IMR-90 (cell line): ENCODE data around the gene HK3. TPM values are rescaled to one million over a fixed set of nuclear protein-coding genes. Genes with fewer than 3 reads are reported as not detected.

ENCODE experiments used
- ATAC-seq: fragments of 200-7000 bp; cut with Tn5 transposase; 2 replicates; pipeline ENCODE4 v1.9.1; 2020; ENCODE audit warnings: low read depth, mild to moderate bottlenecking, moderate library complexity
- BruUV-seq: library from RNA; stranded (reverse); fragments of 400-500 nt; replicated peaks from 2 replicates; lab custom pipeline; 2021; lab: Mats Ljungman, UMichigan
- CTCF ChIA-PET: fragments of 300-600 bp; formaldehyde crosslinking; extraction: SDS; loops from one replicate; lab custom pipeline; 2021; ENCODE audit warnings: antibody characterized with exemption; lab: Yijun Ruan, JAX
- POLR2A ChIA-PET: fragments of 300-600 bp; sonication (Branson Sonifier 250); formaldehyde crosslinking; loops from one replicate; lab custom pipeline; 2022; ENCODE audit warnings: antibody characterized with exemption; ENCODE audit not compliant: unreplicated experiment; lab: Charles Lee
- DNase-seq: peaks from one replicate; pipeline ENCODE4 v3.0.0; 2013
- H2AFZ ChIP-seq: replicated peaks from 2 replicates; pipeline ENCODE3; 2013; ENCODE audit warnings: low read length, mild to moderate bottlenecking; ENCODE audit not compliant: poor library complexity
- H2AK5ac ChIP-seq: 2 replicates; pipeline ENCODE4 v1.6.1; 2013; ENCODE audit warnings: low read depth, low read length, inconsistent platforms
- H2AK9ac ChIP-seq: replicated peaks from 2 replicates; pipeline ENCODE3; 2013; ENCODE audit warnings: mild to moderate bottlenecking, low read depth, low read length, moderate library complexity; ENCODE audit not compliant: poor library complexity
- H2BK120ac ChIP-seq: 2 replicates; pipeline ENCODE4 v1.6.1; 2013; ENCODE audit warnings: low read depth, low read length, inconsistent platforms
- H2BK15ac ChIP-seq: 3 replicates; pipeline ENCODE4 v1.6.1; 2013; ENCODE audit warnings: low read depth, low read length, inconsistent platforms
- H2BK20ac ChIP-seq: 2 replicates; pipeline ENCODE4 v1.6.1; 2013; ENCODE audit warnings: low read depth, mild to moderate bottlenecking, inconsistent platforms, low read length, moderate library complexity
- H2BK5ac ChIP-seq: 2 replicates; pipeline ENCODE4 v1.6.1; 2013; ENCODE audit warnings: mild to moderate bottlenecking, low read depth, low read length, inconsistent platforms; ENCODE audit not compliant: poor library complexity, severe bottlenecking
- H3K14ac ChIP-seq: replicated peaks from 2 replicates; pipeline ENCODE4 v1.6.1; 2013; ENCODE audit warnings: low read depth, low read length, inconsistent platforms
- H3K18ac ChIP-seq: 2 replicates; pipeline ENCODE4 v1.6.1; 2013; ENCODE audit warnings: low read depth, low read length, control low read depth
- H3K23ac ChIP-seq: 2 replicates; pipeline ENCODE4 v1.6.1; 2013; ENCODE audit warnings: low read depth, low read length, inconsistent platforms
- H3K27ac ChIP-seq: 2 replicates; pipeline ENCODE4 v1.5.1; 2013; ENCODE audit warnings: mild to moderate bottlenecking, control low read depth, low read length; ENCODE audit not compliant: insufficient read depth
- H3K27me3 ChIP-seq: 2 replicates; pipeline ENCODE4 v1.6.1; 2013; ENCODE audit warnings: low read length; ENCODE audit not compliant: control insufficient read depth, insufficient read depth
- H3K36me3 ChIP-seq: 2 replicates; pipeline ENCODE4 v1.6.1; 2013; ENCODE audit warnings: low read length, mixed read lengths; ENCODE audit not compliant: control insufficient read depth, insufficient read depth
- H3K4ac ChIP-seq: 2 replicates; pipeline ENCODE4 v1.6.1; 2013; ENCODE audit warnings: low read depth, low read length, inconsistent platforms
- H3K4me1 ChIP-seq: 2 replicates; pipeline ENCODE4 v1.6.1; 2013; ENCODE audit warnings: low read length, mixed read lengths; ENCODE audit not compliant: control insufficient read depth, insufficient read depth
- H3K4me2 ChIP-seq: 2 replicates; pipeline ENCODE4 v1.6.1; 2013; ENCODE audit warnings: low read depth, mild to moderate bottlenecking, control low read depth, low read length, moderate library complexity
- H3K4me3 ChIP-seq: 2 replicates; pipeline ENCODE4 v1.5.1; 2013; ENCODE audit warnings: low read depth, mild to moderate bottlenecking, control low read depth, low read length, moderate library complexity; ENCODE audit not compliant: insufficient read depth
- H3K56ac ChIP-seq: 2 replicates; pipeline ENCODE4 v1.6.1; 2013; ENCODE audit warnings: low read length, inconsistent platforms; ENCODE audit not compliant: insufficient read depth; ENCODE audit errors: extremely low read depth
- H3K79me1 ChIP-seq, 2 experiments: 2 replicates each; pipeline ENCODE4 v1.6.1; 2013; ENCODE audit warnings: low read length in 2 of 2, inconsistent platforms in 1 of 2, low read depth in 1 of 2
- H3K9ac ChIP-seq: 2 replicates; pipeline ENCODE4 v1.6.1; 2013; ENCODE audit warnings: low read depth, low read length, control low read depth
- H3K9me1 ChIP-seq: 2 replicates; pipeline ENCODE4 v1.6.1; 2013; ENCODE audit warnings: low read length, inconsistent platforms; ENCODE audit not compliant: insufficient read depth
- H3K9me3 ChIP-seq: 2 replicates; pipeline ENCODE4 v1.6.1; 2013; ENCODE audit warnings: low read length; ENCODE audit not compliant: control insufficient read depth, insufficient read depth
- H4K20me1 ChIP-seq: 2 replicates; pipeline ENCODE4 v1.6.1; 2013; ENCODE audit warnings: low read length, inconsistent platforms; ENCODE audit not compliant: insufficient read depth
- H4K5ac ChIP-seq: 2 replicates; pipeline ENCODE4 v1.6.1; 2013; ENCODE audit warnings: mild to moderate bottlenecking, low read depth, low read length, control low read depth
- H4K8ac ChIP-seq, 2 experiments: 2 replicates each; pipeline ENCODE4 v1.6.1; 2013; ENCODE audit warnings: low read depth in 2 of 2, low read length in 2 of 2, control low read depth in 1 of 2, inconsistent platforms in 1 of 2
- H4K91ac ChIP-seq: 2 replicates; pipeline ENCODE4 v1.6.1; 2013; ENCODE audit warnings: low read depth, low read length, inconsistent platforms; ENCODE audit not compliant: insufficient read depth
- BHLHE40 ChIP-seq: fragments of 150-350 bp; IDR thresholded peaks from 2 replicates; pipeline ENCODE4 v1.6.1; 2016; ENCODE audit warnings: mild to moderate bottlenecking, low read depth, low read length
- CEBPB ChIP-seq: IDR thresholded peaks from 2 replicates; pipeline ENCODE4 v1.6.1; 2012; ENCODE audit warnings: low read depth, low read length, improper control_type of control experiment
- CHD1 ChIP-seq: IDR thresholded peaks from 2 replicates; pipeline ENCODE4 v1.6.1; 2012; ENCODE audit warnings: low read depth, low read length, improper control_type of control experiment
- FOS ChIP-seq: fragments of 150-350 bp; IDR thresholded peaks from 2 replicates; pipeline ENCODE4 v1.6.1; 2016; ENCODE audit warnings: low read depth, low read length
- MAFK ChIP-seq: IDR thresholded peaks from 2 replicates; pipeline ENCODE4 v1.6.1; 2012; ENCODE audit warnings: low read depth, low read length, improper control_type of control experiment
- MAZ ChIP-seq: IDR thresholded peaks from 2 replicates; pipeline ENCODE4 v1.6.1; 2012; ENCODE audit warnings: low read depth, mild to moderate bottlenecking, low read length, improper control_type of control experiment, moderate library complexity, borderline replicate concordance
- MXI1 ChIP-seq: IDR thresholded peaks from 2 replicates; pipeline ENCODE4 v1.6.1; 2012; ENCODE audit warnings: low read depth, mild to moderate bottlenecking, low read length, moderate library complexity, borderline replicate concordance
- NFE2L2 ChIP-seq: fragments of 150-350 bp; IDR thresholded peaks from 2 replicates; pipeline ENCODE4 v1.6.1; 2016; ENCODE audit warnings: low read depth, mild to moderate bottlenecking, low read length
- POLR2A ChIP-seq: IDR thresholded peaks from 2 replicates; pipeline ENCODE4 v1.6.1; 2012; ENCODE audit warnings: mild to moderate bottlenecking, low read depth, low read length
- RAD21 ChIP-seq: IDR thresholded peaks from 2 replicates; pipeline ENCODE4 v1.6.1; 2012; ENCODE audit warnings: low read length, improper control_type of control experiment
- RCOR1 ChIP-seq: IDR thresholded peaks from 2 replicates; pipeline ENCODE4 v1.6.1; 2012; ENCODE audit warnings: mild to moderate bottlenecking, low read length, improper control_type of control experiment; ENCODE audit not compliant: insufficient replicate concordance
- RFX5 ChIP-seq: IDR thresholded peaks from 2 replicates; pipeline ENCODE4 v1.8.0; 2012; ENCODE audit warnings: low read depth, mild to moderate bottlenecking, low read length, moderate library complexity
- SMC3 ChIP-seq: fragments of 150-350 bp; IDR thresholded peaks from 2 replicates; pipeline ENCODE4 v1.6.1; 2016; ENCODE audit warnings: low read depth, mild to moderate bottlenecking, antibody characterized with exemption, low read length, moderate library complexity
- USF2 ChIP-seq: fragments of 150-350 bp; IDR thresholded peaks from 2 replicates; pipeline ENCODE4 v1.6.1; 2017; ENCODE audit warnings: mild to moderate bottlenecking, antibody characterized with exemption, low read length, low read depth
- WGBS, 2 experiments: methylation state at CpG; one replicate each; pipeline versions ENCODE4 v1.1.5 to v1.1.7; 2013; ENCODE audit warnings: missing lambda C conversion rate in 2 of 2; ENCODE audit not compliant: insufficient read length in 1 of 2; ENCODE audit errors: extremely low coverage in 2 of 2; 5-methylcytosine and 5-hydroxymethylcytosine counted together
- dilution Hi-C: fragments of 300-500 bp; cut with HindIII; formaldehyde crosslinking; loops from one replicate; pipeline ENCODE4 v1.14.3; 2018; ENCODE audit warnings: low sequenced_read_pairs; ENCODE audit not compliant: unreplicated experiment
- in situ Hi-C: fragments of 300-500 bp; cut with MboI; formaldehyde crosslinking; loops from 3 replicates; pipeline ENCODE4 v1.14.3; 2019; ENCODE audit warnings: low sequenced_read_pairs, inconsistent platforms, mixed read lengths
- intact Hi-C: fragments of 100-400 bp; cut with micrococcal nuclease; formaldehyde crosslinking; loops from 2 replicates; pipeline ENCODE4 v1.10.0; 2022
- polyA plus RNA-seq, 3 experiments: library from polyadenylated mRNA; depleted of rRNA; stranded (reverse); fragments of >200 nt; gene quantifications; 2 replicates each; pipeline ENCODE4 v1.2.3, GENCODE V29; 2012; ENCODE audit warnings: low replicate concordance in 1 of 3
- total RNA-seq: library from RNA; depleted of rRNA; stranded (reverse); fragments of >200 nt; gene quantifications from 2 replicates; pipeline ENCODE4 v1.2.3, GENCODE V29; 2012
- TF ChIP-seq, protein P1 (sequence below): fragments of 150-350 bp; IDR thresholded peaks from 2 replicates; pipeline ENCODE4 v1.6.1; 2016; ENCODE audit warnings: low read depth, mild to moderate bottlenecking, low read length, moderate library complexity, borderline replicate concordance
- TF ChIP-seq, protein P2 (sequence below): conservative IDR thresholded peaks from 2 replicates; pipeline ENCODE4 v1.5.1; 2012; ENCODE audit warnings: mild to moderate bottlenecking, low read depth, low read length, improper control_type of control experiment

The HK3 gene
- total and polyA plus RNA-seq, 2 of the 4 experiments (the other 2 are of a cell fraction): not detected

DNA sequence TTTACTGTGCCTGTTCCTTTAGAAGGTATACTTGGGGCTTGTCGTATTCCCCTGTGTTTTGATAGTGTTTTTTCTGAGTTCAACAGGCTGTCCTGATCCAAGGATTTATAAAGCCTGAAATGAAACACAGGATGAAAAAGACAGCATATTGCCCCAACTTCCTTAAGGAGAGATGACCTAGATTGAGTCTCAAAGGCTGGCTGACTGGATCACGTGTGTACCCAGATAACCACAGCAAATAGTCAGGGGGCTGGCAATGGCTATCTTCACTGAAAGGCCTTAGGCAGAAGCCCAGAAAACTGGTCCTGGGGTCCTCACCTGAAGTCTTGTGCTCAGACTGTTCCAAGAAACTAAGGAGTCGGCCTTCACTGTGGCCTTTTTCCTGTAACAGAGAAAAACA is 7.7 kb upstream of the HK3 start:
- POLR2A ChIA-PET: no interaction called here
- Histone ChIP-seq H2BK120ac (no peak overlapping the region), H3K14ac (no peak overlapping the region), H3K36me3 (peaks cover 35% of the 10 kb centered on the region), H3K56ac (no peak overlapping the region), H2AK9ac (no peak overlapping the region), H4K20me1 (no peaks in the 10 kb centered on the region; the same call in 1 of the 2 replicates), H3K9me1 (peaks cover 5% of the 10 kb centered on the region; the same call in 1 of the 2 replicates), H3K4ac (no peak overlapping the region), H2AFZ (no peak overlapping the region), H3K27me3 (no peaks in the 10 kb centered on the region), H3K9ac (no peak overlapping the region), H3K9me3 (no peaks in the 10 kb centered on the region), H3K27ac (no peak overlapping the region), H3K18ac (no peak overlapping the region), H4K91ac (no peak overlapping the region), H2BK20ac (no peak overlapping the region), H3K4me2 (no peak overlapping the region), H2BK15ac (no peak overlapping the region), H3K23ac (no peak overlapping the region), H2BK5ac (no peak overlapping the region), H3K4me3 (no peak overlapping the region), H3K4me1 (no peaks in the 10 kb centered on the region), H4K8ac (no peak overlapping the region), H2AK5ac (no peak overlapping the region), H3K79me1 (peaks cover 4% of the 10 kb centered on the region in 2 experiments; a peak in 2 of 4 replicates), H4K5ac (no peak overlapping the region)
- 73% methylated on average over 1 of the region's 3 CpGs; no CpG with 5 or more reads in 1 of the 2 experiments for WGBS, 2 experiments
- TF ChIP-seq BHLHE40 (no peak), SMC3 (no peak), MXI1 (no peak), POLR2A (no peak), RFX5 (no peak), FOS (no peak), MAFK (no peak), NFE2L2 (no peak), CEBPB (no peak), RAD21 (no peak), MAZ (no peak), CHD1 (no peak), RCOR1 (no peak), USF2 (no peak)
- TF ChIP-seq, protein P1, sequence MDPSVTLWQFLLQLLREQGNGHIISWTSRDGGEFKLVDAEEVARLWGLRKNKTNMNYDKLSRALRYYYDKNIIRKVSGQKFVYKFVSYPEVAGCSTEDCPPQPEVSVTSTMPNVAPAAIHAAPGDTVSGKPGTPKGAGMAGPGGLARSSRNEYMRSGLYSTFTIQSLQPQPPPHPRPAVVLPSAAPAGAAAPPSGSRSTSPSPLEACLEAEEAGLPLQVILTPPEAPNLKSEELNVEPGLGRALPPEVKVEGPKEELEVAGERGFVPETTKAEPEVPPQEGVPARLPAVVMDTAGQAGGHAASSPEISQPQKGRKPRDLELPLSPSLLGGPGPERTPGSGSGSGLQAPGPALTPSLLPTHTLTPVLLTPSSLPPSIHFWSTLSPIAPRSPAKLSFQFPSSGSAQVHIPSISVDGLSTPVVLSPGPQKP: no peak
- TF ChIP-seq, protein P2, sequence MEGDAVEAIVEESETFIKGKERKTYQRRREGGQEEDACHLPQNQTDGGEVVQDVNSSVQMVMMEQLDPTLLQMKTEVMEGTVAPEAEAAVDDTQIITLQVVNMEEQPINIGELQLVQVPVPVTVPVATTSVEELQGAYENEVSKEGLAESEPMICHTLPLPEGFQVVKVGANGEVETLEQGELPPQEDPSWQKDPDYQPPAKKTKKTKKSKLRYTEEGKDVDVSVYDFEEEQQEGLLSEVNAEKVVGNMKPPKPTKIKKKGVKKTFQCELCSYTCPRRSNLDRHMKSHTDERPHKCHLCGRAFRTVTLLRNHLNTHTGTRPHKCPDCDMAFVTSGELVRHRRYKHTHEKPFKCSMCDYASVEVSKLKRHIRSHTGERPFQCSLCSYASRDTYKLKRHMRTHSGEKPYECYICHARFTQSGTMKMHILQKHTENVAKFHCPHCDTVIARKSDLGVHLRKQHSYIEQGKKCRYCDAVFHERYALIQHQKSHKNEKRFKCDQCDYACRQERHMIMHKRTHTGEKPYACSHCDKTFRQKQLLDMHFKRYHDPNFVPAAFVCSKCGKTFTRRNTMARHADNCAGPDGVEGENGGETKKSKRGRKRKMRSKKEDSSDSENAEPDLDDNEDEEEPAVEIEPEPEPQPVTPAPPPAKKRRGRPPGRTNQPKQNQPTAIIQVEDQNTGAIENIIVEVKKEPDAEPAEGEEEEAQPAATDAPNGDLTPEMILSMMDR: no peak
- intact Hi-C loops: no loop called here
- in situ Hi-C loops: no loop called here
- ATAC-seq (no peak), DNase-seq (no peak)
- dilution Hi-C loops: no loop called here
- no TSS peak for BruUV-seq
- CTCF ChIA-PET: no interaction called here
